Retinal pigment epithelial cell (primary cell): ENCODE measurements around the gene ATP8A1.
A peak's percentile ranks its signal among the peaks of the same experiment; 100 is the strongest.
"Not testable (repeated sequence)": the region's sequence is repeated elsewhere in the genome, so short reads cannot be mapped to it uniquely, and the experiment has no call there.

Experiments used
- DNase-seq: peaks from one replicate; pipeline ENCODE4 v3.0.0-alpha.2; 2010; ENCODE audit warnings: low read depth
- H3K4me3 ChIP-seq: 2 replicates; pipeline ENCODE4 v1.5.1; 2011; ENCODE audit warnings: mild to moderate bottlenecking, low read length, control low read depth, moderate library complexity
- CTCF ChIP-seq: conservative IDR thresholded peaks from 2 replicates; pipeline ENCODE4 v1.5.1; 2011; ENCODE audit warnings: low read depth, low read length, control low read depth, inconsistent platforms

Gene ATP8A1

GRCh38 chr4:42390622-42391354 is 266.1 kb downstream of the ATP8A1 start:
- no peak for DNase-seq
- no peak overlapping the region for H3K4me3 ChIP-seq
- TF ChIP-seq CTCF: no peak

GRCh38 chr4:42385516-42385915 is 271.4 kb downstream of the ATP8A1 start:
- no peak overlapping the region for H3K4me3 ChIP-seq
- TF ChIP-seq CTCF: no peak
- no peak for DNase-seq

- TF ChIP-seq CTCF: no peak
- no peak overlapping the region for H3K4me3 ChIP-seq
- DNase-seq: no peak
Observed at GRCh38 chr4:42381666-42382065, 275.2 kb downstream of the ATP8A1 start.

- no peak overlapping the region for H3K4me3 ChIP-seq
- DNase-seq: no peak
- no peak for TF ChIP-seq CTCF
Observed at GRCh38 chr4:42377497-42377896, 279.4 kb downstream of the ATP8A1 start.

- H3K4me3 ChIP-seq, DNase-seq: not testable (repeated sequence)
Observed at GRCh38 chr4:42372303-42372702, 284.6 kb downstream of the ATP8A1 start.

- H3K4me3 ChIP-seq: no peak overlapping the region
- peak; percentile 75 for TF ChIP-seq CTCF
- peak; percentile 46 for DNase-seq
Observed at GRCh38 chr4:42371305-42372252, 285.3 kb downstream of the ATP8A1 start.

GRCh38 chr4:42369489-42369888 is 287.4 kb downstream of the ATP8A1 start:
- H3K4me3 ChIP-seq: no peak overlapping the region
- no peak for DNase-seq
- TF ChIP-seq CTCF: no peak
